ENCODE data around the gene ZCCHC18.

Gene ZCCHC18

DNA sequence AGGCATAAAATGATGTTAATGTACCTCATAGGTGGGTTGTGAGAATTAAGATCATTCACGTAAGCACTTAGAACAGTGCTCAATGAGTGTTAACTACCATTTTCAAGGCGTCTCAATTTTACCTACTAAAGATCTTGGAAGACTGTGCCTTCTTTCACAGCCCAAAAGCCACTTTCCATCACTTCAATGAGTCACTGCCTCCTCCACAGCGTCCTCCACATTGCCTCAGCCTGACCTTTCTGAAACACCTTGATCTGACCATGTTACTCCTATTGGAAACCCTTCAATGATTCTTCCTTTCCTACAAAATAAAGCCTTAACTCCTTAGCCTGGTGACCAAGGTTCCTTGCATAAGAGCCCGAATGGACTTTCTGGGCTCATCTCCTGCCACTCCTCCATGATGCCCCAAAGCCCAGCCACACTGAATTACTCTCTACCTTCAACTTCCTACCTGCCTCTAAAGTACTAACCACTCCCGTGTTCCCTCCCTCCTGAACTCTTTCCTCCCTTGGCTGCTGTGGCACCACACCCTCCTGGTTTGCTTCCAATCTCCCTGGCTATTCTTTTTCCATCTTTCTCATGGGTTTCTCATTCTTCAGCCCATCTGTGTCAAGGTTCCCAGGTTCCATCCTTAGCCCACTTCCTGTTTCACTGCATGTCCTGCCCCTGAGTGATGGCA, 22.4 kb downstream of the ZCCHC18 start:
- TF ChIP-seq, protein P1, sequence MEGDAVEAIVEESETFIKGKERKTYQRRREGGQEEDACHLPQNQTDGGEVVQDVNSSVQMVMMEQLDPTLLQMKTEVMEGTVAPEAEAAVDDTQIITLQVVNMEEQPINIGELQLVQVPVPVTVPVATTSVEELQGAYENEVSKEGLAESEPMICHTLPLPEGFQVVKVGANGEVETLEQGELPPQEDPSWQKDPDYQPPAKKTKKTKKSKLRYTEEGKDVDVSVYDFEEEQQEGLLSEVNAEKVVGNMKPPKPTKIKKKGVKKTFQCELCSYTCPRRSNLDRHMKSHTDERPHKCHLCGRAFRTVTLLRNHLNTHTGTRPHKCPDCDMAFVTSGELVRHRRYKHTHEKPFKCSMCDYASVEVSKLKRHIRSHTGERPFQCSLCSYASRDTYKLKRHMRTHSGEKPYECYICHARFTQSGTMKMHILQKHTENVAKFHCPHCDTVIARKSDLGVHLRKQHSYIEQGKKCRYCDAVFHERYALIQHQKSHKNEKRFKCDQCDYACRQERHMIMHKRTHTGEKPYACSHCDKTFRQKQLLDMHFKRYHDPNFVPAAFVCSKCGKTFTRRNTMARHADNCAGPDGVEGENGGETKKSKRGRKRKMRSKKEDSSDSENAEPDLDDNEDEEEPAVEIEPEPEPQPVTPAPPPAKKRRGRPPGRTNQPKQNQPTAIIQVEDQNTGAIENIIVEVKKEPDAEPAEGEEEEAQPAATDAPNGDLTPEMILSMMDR (IDR thresholded peaks at IDR 0.05; ENCODE audit: low read depth, low read length), result no peak
- no peak overlapping the region for H3K4me3 ChIP-seq (replicated peaks in 1 of 2; ENCODE audit: low read depth in 2 of 2, low read length in 2 of 2)
- DNase-seq (ENCODE audit: low read depth in 2 of 2), result no peak

DNA sequence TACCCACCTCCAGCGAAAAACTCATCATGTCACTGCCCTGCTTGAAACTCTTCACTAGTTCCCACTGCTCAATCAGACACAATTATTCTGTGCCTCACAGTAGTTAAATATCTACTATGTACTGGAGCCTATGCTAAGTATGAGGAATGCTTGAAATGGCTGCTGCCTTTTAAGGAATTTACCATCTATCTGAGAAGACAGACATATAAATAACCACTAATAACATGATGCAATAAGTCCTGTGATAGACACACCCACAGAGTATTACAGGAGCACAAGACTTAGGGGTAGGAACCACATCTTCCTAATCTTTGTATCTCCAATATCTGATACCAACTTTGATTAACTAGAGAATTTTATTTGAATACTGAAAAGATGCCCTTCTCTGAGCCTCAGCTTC, 23.4 kb downstream of the ZCCHC18 start:
- peak in 1 of 2 donors; percentile 3 for DNase-seq (ENCODE audit: low read depth in 2 of 2)
- TF ChIP-seq, protein P1 (IDR thresholded peaks at IDR 0.05; ENCODE audit: low read depth, low read length), result no peak
- no peak overlapping the region for H3K4me3 ChIP-seq (replicated peaks in 1 of 2; ENCODE audit: low read depth in 2 of 2, low read length in 2 of 2)

DNA sequence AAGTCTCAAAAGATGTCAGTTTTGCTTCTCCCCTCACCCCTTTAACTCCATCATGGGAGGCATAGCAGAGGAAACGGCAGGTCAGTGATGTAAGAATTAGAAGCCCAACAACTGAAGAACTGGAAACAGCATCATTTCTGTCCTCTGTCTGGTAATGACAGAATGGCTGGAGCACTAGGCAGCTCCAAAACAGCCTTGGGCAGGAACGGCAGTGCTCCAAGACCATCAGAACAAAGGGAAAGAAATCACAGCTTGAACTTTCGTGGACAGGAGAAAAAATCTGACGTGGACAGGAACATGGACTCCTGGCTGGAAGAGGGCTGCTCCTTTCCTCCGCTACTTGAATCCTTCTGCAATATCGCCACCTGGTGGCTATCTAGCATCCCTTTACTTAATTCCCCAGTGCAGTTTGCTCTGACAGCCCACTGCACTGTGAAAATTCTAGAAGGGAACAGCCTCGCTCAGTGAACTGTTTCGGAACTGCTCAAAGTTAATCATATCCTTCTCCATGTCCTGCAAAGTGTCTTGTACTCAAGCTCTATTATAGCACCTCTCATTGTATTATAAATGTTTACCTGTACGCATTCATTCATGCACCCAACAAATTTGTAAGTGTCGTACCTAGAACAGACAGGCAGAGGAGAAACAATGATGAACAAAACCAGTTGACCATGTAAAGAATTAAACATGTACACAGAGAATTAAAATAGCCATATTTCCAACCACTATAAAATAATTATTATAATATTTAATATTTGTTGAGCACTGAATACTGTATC, 24.1 kb downstream of the ZCCHC18 start:
- peak; percentile 92 for DNase-seq (ENCODE audit: low read depth in 2 of 2)
- peak overlapping the region; percentile 26 to 53 for H3K4me3 ChIP-seq (replicated peaks in 1 of 2; ENCODE audit: low read depth in 2 of 2, low read length in 2 of 2)

DNA sequence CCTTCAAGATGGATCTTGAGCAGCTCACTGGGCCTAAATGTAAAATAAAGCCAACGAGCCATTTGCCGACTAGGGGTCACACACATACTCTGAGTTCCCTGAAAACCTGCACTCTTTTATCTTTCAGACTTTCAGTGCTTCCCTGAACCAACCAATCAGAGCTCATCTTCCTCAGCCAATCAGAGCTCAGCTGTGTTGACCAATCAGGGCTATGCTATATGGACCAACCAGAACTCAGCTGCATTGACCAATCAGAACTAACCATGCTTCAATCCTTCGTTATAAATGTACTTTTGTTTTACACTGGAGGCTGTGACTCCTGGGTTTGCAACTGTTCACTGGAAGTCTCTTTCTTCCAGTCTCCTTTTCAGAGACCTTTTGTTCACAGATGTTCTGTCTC, 25.2 kb downstream of the ZCCHC18 start:
- DNase-seq (ENCODE audit: low read depth in 2 of 2), result peak; percentile 9 to 44
- no peak overlapping the region for H3K4me3 ChIP-seq (replicated peaks in 1 of 2; ENCODE audit: low read depth in 2 of 2, low read length in 2 of 2)
- TF ChIP-seq, protein P1 (IDR thresholded peaks at IDR 0.05; ENCODE audit: low read depth, low read length), result no peak

More for the DNA sequence above, 24.1 kb downstream of the ZCCHC18 start:
- TF ChIP-seq, protein P1 (IDR thresholded peaks at IDR 0.05; ENCODE audit: low read depth, low read length), result peak; percentile 58

DNA sequence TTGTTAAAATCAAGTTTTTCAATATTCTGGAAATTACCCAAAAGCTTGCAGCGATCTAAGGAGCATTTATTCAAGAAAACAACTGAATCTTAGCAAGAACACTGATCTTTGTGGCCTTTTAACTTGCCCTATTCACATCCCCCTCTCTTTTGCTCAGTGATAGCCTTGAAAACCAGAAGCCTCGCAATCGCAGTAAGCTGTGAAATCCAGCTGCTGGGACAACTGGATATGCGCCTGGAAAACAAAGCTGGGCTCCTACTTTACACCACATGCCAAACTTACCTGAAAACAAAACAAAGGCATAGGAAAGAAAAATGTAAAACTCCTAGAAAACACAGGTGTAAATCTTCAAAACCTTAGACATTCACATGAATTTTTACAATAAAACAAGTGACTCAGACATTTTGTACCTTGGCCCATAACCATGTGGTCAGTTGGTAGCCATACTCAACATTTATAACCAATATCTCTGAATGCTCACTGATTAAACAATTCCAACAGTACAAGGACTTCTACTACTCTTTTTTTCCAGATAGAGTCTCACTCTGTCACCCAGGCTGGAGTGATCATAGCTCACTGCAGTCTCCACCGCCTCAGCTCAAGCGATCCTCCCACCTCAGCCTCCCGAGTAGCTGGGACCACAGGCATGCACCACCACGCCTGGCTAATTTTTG, 28.9 kb downstream of the ZCCHC18 start:
- no peak overlapping the region for H3K4me3 ChIP-seq (replicated peaks in 1 of 2; ENCODE audit: low read depth in 2 of 2, low read length in 2 of 2)
- TF ChIP-seq, protein P1 (IDR thresholded peaks at IDR 0.05; ENCODE audit: low read depth, low read length), result no peak
- no peak for DNase-seq (ENCODE audit: low read depth in 2 of 2)

DNA sequence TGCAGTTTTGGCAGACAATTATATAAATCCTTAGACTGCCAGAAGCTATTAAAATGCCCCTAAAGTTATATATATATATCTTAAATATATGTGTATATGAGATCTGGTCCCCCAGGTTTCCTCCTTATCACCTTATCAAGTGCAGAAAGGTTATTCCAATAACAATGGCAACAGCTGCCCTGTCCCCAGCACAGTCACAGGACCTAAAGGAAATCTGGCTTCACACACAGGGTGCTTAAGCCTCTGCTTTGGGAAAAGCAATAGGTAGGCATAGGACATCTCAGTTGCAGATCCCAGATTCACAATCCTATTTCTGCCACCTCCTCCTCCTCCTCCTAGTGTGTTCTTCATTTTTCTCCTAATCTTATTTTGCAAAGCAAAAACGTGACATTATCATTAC, 38.7 kb downstream of the ZCCHC18 start:
- no peak for DNase-seq (ENCODE audit: low read depth in 2 of 2)
- TF ChIP-seq, protein P1 (IDR thresholded peaks at IDR 0.05; ENCODE audit: low read depth, low read length), result no peak
- no peak overlapping the region for H3K4me3 ChIP-seq (replicated peaks in 1 of 2; ENCODE audit: low read depth in 2 of 2, low read length in 2 of 2)
